Measurements from ENCODE around the gene DNTT. TPM values are rescaled to one million over a fixed set of nuclear protein-coding genes. Genes with fewer than 3 reads are reported as not detected.

DNTT gene
- total RNA-seq, 4 donors from 2014 or later = not detected

DNA sequence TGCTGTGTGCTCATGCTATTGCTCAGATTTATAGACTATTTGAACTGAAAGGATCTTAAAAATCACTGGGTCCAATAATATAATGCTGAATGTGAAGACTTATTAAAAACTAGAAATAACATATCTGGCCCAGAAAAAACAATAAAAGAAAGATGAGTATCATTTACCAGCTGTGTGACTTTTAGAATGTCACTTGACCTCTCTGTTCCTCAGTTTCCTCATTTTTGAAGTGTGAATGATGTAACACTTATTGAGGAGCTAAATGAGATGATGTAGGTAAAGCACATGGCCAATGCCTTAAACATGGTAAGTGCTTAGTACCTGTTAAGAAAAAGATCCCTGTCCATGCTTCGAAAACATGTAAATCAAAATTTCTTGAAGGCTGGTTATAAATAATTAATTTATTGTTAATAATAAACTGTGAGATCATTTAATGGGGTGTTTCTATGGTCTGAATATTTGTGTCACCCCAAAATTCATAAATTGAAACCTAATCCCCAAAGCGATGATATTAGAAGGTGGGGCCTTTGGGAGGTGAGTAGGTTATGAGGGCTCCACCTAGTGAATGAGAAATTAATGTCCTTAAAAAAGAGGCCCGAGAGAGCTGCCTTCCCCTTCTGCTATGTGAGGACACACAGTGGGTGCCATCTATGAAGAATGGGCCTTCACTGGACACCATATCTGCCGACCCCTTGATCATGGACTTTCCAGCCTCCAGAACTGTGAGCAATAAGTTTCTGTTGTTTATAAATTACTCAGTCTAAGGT lies 13.0 kb downstream of the DNTT start:
- WGBS, 2 donors = 81 to 86% methylated on average over 4 of the region's 4 CpGs
- no peak for TF ChIP-seq CTCF (IDR thresholded peaks at IDR 0.05)
- no peak for TF ChIP-seq POLR2A (IDR thresholded peaks at IDR 0.05)
- DNase-seq (ENCODE audit: low spot score in 2 of 2) = no peak
- no peak overlapping the region for H3K4me3 ChIP-seq (ENCODE audit: low read depth, poor library complexity, severe bottlenecking)
- intact Hi-C loops (cut with DNase I; ENCODE audit: low total_unique reads) = no loop called here

DNA sequence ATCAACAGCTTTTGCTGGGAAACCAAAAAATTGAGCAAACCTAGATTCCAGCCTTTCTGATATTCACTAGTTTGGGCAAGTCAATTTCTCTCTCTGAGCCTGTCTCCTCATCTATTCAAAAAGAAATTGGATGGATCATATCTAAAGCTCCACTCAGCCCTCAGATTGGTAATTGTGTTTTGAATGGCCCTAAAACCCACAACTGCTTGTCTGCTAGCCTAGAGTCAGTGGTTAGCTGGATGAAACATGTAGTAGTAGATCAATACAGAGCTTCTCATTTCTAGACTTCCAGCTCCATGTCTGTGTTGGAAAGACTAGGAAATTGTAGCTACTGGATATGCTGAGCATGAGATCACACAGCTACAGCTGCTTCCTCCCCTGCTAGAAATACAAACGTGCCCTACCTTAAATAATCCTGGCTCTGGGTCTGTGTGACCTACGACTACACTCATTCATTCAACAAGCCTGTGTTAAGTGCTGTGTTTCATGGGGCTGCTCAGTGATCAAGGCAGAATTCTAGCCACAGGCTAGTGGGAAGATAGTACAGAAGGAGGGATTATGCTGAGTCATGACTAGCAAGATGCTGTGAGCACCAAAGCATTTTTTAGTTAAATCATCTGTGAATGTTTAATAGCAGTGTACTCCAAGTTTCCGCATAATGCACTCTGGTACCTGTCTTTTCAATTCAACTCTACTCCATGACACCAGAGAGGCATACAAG lies 15.7 kb downstream of the DNTT start:
- WGBS, 2 donors = 28 to 35% methylated on average over 3 of the region's 3 CpGs
- TF ChIP-seq POLR2A (IDR thresholded peaks at IDR 0.05) = no peak
- no peak for TF ChIP-seq CTCF (IDR thresholded peaks at IDR 0.05)
- intact Hi-C loops (cut with DNase I; ENCODE audit: low total_unique reads) = no loop called here
- H3K4me3 ChIP-seq (ENCODE audit: low read depth, poor library complexity, severe bottlenecking) = no peak overlapping the region
- no peak for DNase-seq (ENCODE audit: low spot score in 2 of 2)

- TF ChIP-seq POLR2A (IDR thresholded peaks at IDR 0.05) = no peak
- TF ChIP-seq CTCF (IDR thresholded peaks at IDR 0.05) = no peak
- WGBS, 2 donors = 68 to 70% methylated on average over 5 of the region's 5 CpGs
- intact Hi-C loops (cut with DNase I; ENCODE audit: low total_unique reads) = no loop called here
- no peak overlapping the region for H3K4me3 ChIP-seq (ENCODE audit: low read depth, poor library complexity, severe bottlenecking)
- DNase-seq (ENCODE audit: low spot score in 2 of 2) = no peak
Observed at GRCh38 chr10:96321822-96322221, 17.6 kb downstream of the DNTT start.

DNA sequence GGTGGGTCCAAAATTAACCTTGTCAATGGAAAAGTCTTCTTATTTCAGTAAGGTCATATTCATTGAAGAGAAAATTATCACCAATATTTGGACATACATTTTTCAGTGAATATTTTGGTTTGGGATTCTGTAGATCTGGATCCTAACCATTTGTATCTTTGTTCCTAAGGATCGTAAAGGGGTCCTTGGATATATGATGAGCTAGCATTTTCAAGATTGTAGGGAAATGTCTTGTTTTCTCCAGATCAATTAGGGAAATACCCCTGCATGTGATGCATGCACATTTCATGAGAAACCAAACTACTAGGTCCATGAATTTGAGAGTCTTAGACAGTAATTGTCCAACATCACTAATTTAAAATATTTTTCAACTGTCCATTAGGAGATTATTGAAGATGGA lies 18.0 kb downstream of the DNTT start:
- TF ChIP-seq CTCF (IDR thresholded peaks at IDR 0.05) (no peak), POLR2A (IDR thresholded peaks at IDR 0.05) (no peak)
- no peak overlapping the region for H3K4me3 ChIP-seq (ENCODE audit: low read depth, poor library complexity, severe bottlenecking)
- no peak for DNase-seq (ENCODE audit: low spot score in 2 of 2)
- WGBS, 2 donors = 78 to 87% methylated on average over 1 of the region's 1 CpG
- intact Hi-C loops (cut with DNase I; ENCODE audit: low total_unique reads) = no loop called here

GRCh38 chr10:96324447-96324846 lies 20.2 kb downstream of the DNTT start:
- H3K4me3 ChIP-seq (ENCODE audit: low read depth, poor library complexity, severe bottlenecking) = no peak overlapping the region
- WGBS, 2 donors = 84 to 85% methylated on average over 2 of the region's 2 CpGs
- TF ChIP-seq POLR2A (IDR thresholded peaks at IDR 0.05) (no peak), CTCF (IDR thresholded peaks at IDR 0.05) (no peak)
- intact Hi-C loops (cut with DNase I; ENCODE audit: low total_unique reads) = no loop called here
- no peak for DNase-seq (ENCODE audit: low spot score in 2 of 2)

Measured in lower leg skin (tissue), 4 donors.